AG10803 (cell line): ENCODE results near the gene CCDC167.

ENCODE experiments used
- DNase-seq: peaks from one replicate; pipeline ENCODE4 v3.0.0; 2010; ENCODE audit warnings: low read depth
- H3K4me3 ChIP-seq: 2 replicates; pipeline ENCODE4 v1.5.1; 2011; ENCODE audit warnings: mild to moderate bottlenecking, low read length, control low read depth
- TF ChIP-seq, protein P1 (sequence below): conservative IDR thresholded peaks from 2 replicates; pipeline ENCODE4 v1.5.1; 2011; ENCODE audit warnings: mild to moderate bottlenecking, low read length, control low read depth, inconsistent platforms

The CCDC167 gene

DNA sequence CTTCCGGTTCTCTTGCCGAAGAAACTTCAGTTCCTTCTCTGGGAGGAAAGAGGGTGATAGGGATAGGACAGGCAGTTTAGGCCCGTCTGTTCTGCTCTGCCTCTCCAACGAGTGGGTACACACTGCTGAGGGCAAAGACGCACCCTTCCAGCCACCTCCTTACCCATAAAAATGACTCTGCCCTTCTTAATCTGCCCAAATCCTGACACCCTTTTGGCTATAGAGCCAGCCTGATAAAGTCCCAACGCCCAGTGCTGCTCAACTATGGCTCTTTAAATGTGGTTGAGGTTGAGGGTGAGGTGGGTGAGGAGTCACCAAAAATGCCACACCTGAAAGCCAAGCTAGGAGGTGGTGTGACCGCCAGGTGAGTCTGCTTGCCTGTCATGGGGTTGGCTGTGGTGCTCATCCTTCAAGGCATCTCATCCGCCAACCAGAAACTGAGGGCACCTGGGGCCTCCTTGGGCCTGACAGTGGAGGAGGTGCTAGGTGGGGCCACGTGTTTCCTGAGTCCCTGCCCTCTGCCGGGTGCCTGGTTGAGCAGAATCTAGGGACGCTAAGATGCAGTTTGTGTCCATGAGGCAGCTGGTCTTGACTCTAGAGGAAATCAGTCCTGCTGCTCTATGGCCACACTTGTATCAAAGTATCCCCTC is 16.3 kb downstream of the CCDC167 start:
- TF ChIP-seq, protein P1, sequence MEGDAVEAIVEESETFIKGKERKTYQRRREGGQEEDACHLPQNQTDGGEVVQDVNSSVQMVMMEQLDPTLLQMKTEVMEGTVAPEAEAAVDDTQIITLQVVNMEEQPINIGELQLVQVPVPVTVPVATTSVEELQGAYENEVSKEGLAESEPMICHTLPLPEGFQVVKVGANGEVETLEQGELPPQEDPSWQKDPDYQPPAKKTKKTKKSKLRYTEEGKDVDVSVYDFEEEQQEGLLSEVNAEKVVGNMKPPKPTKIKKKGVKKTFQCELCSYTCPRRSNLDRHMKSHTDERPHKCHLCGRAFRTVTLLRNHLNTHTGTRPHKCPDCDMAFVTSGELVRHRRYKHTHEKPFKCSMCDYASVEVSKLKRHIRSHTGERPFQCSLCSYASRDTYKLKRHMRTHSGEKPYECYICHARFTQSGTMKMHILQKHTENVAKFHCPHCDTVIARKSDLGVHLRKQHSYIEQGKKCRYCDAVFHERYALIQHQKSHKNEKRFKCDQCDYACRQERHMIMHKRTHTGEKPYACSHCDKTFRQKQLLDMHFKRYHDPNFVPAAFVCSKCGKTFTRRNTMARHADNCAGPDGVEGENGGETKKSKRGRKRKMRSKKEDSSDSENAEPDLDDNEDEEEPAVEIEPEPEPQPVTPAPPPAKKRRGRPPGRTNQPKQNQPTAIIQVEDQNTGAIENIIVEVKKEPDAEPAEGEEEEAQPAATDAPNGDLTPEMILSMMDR = no peak
- H3K4me3 ChIP-seq = no peak overlapping the region
- no peak for DNase-seq

DNA sequence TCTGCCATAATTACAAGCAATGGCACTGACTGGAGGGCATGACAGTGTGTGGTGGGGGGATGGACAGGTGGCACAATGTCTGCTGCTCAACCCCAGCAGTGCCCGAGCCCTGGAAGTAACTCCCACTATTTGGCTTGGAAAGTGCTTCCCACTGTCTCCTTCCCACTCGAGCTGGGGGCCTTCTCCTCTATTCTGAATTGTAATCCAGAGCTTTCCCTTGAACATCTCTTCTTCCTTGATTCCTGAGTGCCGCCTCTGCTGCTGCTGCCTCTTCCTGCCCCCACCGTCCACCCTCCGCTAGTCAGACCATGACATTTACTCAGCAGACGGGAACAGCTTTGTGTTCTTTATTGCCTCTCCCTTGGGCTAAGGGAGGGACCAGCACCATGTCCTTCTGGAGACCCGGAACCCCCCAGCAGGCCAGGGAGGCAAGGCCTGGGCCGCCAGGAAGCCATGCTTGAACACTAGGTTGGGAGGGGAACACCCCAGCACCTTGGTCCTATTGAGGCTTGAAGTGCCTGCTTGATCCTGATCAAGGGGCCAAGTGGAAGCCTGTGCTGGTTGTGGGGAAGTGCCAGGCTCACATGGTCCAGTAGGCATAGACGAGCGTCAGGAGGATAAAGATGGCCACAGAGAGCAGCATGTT is 17.0 kb downstream of the CCDC167 start:
- TF ChIP-seq, protein P1 = no peak
- no peak for DNase-seq
- H3K4me3 ChIP-seq = no peak overlapping the region

DNA sequence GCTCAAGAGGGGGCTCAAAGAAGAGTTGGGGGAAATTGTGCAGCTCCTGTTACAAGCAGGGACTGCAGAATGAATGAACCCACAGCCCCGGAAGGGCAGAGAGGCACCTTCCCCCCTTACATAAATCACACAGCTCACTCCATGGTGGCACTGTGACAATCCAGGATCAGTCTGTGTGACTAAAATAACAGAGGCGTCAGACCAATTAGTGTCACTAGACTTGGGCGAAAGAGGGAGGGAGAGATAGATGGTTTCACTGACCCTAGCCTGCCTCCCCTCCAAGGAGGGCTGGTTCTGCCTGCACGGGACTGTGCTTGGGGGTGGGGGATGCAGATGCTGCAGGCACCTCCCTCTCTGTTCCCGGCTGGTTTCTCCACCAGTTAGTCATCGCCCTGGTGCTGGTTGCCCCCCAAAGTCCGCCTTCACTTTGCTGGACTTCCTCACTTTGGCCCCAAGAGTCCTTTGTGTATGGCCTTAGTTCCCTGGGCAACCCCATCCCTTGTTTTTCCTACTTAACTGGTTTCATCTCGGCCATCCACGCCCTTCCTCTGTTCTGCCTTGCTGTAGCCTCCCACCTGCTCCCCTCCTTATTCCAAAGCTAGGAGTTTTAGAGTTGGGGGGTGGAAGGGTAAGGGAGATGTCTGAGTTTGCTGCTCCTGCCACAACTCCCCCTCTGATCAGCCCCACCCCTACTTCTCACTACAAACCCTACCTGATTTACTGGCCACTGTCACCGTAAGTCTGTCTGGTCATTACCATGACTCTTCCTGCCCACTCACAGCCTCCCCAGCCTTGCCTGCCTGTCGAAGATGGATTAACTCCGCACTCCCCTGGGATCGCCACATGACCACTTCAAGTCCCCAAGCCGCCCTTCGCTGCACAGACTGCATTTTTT is 17.7 kb downstream of the CCDC167 start:
- no peak for DNase-seq
- TF ChIP-seq, protein P1 = no peak
- H3K4me3 ChIP-seq = no peak overlapping the region

DNA sequence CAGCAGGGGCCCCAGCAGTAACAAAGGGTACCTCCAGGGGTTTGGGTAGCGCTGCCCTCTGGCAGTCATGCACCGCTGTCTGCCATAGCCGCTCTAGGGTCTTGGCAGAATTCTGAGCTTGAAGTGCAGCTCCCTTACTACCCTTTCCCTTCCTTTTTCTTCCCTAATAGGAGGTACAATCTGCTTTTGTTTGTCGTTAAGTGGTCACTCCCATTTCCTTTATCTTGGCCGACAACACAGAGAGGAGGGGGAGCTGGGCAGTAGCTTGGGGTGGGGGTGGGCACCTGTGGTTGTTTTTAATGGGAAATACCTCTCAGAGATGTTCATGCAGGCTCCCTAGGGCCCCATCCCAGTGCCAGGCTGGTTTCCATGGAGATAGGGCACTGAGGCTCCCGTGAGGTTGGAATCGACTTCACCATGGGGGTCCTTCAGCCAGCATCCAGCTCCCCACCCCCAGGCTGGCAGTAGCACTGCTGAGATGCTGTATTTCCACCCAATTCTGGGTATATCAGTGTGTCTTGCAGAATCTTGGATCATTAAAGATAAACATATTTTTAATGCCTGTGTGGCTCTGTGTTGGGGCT is 18.6 kb downstream of the CCDC167 start:
- no peak overlapping the region for H3K4me3 ChIP-seq
- TF ChIP-seq, protein P1 = no peak
- DNase-seq = no peak

DNA sequence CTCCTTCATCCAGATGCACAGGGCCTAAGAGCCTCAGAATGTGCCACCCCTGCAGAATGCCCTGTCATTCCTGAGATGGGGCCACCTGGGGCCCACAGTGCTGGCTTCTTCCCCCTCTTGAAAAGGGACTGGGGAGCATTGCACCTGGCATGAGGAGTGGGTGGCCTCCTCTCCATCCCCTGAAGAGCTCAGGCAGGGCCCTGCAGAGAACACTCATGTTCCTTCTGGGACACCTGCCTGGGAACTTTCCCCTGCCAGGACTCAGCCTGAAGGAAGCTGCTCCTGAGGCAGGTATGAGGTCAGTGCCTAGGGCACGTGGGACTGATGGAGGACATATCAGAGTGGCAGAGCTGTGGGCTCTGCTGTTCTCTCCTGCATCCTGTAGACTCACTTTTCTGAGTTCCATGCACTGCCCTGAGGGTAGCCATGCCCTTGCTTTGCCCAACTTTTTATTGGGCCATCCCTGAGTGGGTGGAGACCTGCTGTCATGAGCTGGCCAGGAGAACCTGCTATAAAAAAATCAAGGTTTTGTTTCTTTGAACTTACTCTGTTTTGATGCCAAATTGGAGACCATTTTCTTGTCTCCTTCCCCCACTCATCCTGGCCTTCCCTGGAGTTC is 19.5 kb downstream of the CCDC167 start:
- DNase-seq = no peak
- no peak overlapping the region for H3K4me3 ChIP-seq
- TF ChIP-seq, protein P1 = no peak

DNA sequence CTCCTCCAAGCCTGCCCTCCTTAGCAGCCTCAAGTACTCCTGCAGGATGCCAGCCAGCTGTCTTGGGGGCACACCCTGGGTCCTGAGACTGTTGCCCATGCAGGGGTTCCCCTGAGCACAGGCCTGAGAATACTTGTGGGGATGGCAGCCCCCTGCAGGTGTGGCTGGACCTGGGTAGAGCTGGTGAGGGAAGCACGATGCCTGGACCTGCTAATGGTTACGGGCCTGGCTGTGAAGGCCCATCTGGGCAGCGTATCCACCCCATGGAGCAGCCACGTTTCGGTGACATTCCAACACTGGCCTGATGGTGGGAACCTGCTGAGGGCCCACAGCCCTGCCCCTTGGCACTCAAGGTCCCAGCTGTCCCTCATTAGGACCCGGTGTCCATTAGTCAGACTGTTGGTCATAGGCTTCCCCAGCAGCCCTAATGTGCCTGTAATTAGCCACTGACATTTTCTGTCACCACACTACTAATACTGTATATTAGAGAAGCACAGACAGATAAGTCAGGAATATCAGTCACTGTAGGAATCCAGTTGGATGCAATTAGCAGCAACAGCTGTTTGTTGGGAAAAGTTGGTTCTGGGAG is 20.3 kb downstream of the CCDC167 start:
- TF ChIP-seq, protein P1 = no peak
- DNase-seq = peak; percentile 4
- H3K4me3 ChIP-seq = no peak overlapping the region
